Caco-2 (cell line): ENCODE measurements around the gene MRPL41. TPM values are rescaled to one million over a fixed set of nuclear protein-coding genes. Genes with fewer than 3 reads are reported as not detected.

Source experiments
- Bru-seq: library from RNA; stranded (reverse); fragments of 400-500 nt; gene quantifications from one replicate; lab custom pipeline; 2021; lab: Mats Ljungman, UMichigan
- BruChase-seq, 2 experiments: library from RNA; stranded (reverse); fragments of 400-500 nt; gene quantifications; one replicate each; lab custom pipeline; 2021; lab: Mats Ljungman, UMichigan
- BruUV-seq: library from RNA; stranded (reverse); fragments of 400-500 nt; replicated peaks from 2 replicates; lab custom pipeline; 2021; lab: Mats Ljungman, UMichigan
- CTCF ChIA-PET: fragments of 300-600 bp; sonication (Branson Sonifier 250); formaldehyde crosslinking; loops from one replicate; lab custom pipeline; 2022; ENCODE audit warnings: antibody characterized with exemption; lab: Charles Lee
- POLR2A ChIA-PET: fragments of 300-600 bp; sonication (Branson Sonifier 250); formaldehyde crosslinking; loops from one replicate; lab custom pipeline; 2022; ENCODE audit warnings: antibody characterized with exemption; lab: Charles Lee
- DNase-seq, 2 experiments: peaks; one replicate each; pipeline versions ENCODE4 v3.0.0 to v3.0.0-alpha.2; 2020 to 2022
- H3K27me3 ChIP-seq: replicated peaks from 2 replicates; pipeline ENCODE4 v1.6.0; 2011; ENCODE audit warnings: low read length; ENCODE audit not compliant: control insufficient read depth, insufficient read depth
- H3K36me3 ChIP-seq: 2 replicates; pipeline ENCODE4 v1.5.1; 2011; ENCODE audit warnings: low read length; ENCODE audit not compliant: control insufficient read depth, insufficient read depth
- H3K4me1 ChIP-seq: fragments of 250-450 bp; sonication (Bioruptor Pico); 2 replicates; pipeline ENCODE4 v1.5.1; 2020; ENCODE audit warnings: mild to moderate bottlenecking
- H3K4me3 ChIP-seq: 2 replicates; pipeline ENCODE4 v1.5.1; 2011; ENCODE audit warnings: low read depth, mild to moderate bottlenecking, control low read depth, low read length
- H3K9me3 ChIP-seq: fragments of 250-450 bp; sonication (Bioruptor Pico); 2 replicates; pipeline ENCODE4 v1.5.1; 2020; ENCODE audit warnings: mild to moderate bottlenecking, moderate library complexity
- H3K27ac Mint-ChIP-seq: one replicate; pipeline ENCODE4 v1.8.0; 2022; ENCODE audit warnings: mixed read lengths; ENCODE audit not compliant: unreplicated experiment
- H3K27me3 Mint-ChIP-seq: one replicate; pipeline ENCODE4 v1.8.0; 2022; ENCODE audit warnings: mixed read lengths; ENCODE audit not compliant: insufficient read depth, unreplicated experiment
- H3K36me3 Mint-ChIP-seq: one replicate; pipeline ENCODE4 v1.8.0; 2022; ENCODE audit warnings: mild to moderate bottlenecking, mixed read lengths; ENCODE audit not compliant: insufficient read depth, unreplicated experiment
- H3K4me1 Mint-ChIP-seq: one replicate; pipeline ENCODE4 v1.8.0; 2022; ENCODE audit warnings: low read depth, mixed read lengths; ENCODE audit not compliant: unreplicated experiment
- H3K4me3 Mint-ChIP-seq: one replicate; pipeline ENCODE4 v1.8.0; 2022; ENCODE audit warnings: mild to moderate bottlenecking, moderate library complexity, mixed read lengths; ENCODE audit not compliant: unreplicated experiment
- H3K9me3 Mint-ChIP-seq: one replicate; pipeline ENCODE4 v1.8.0; 2022; ENCODE audit warnings: mixed read lengths; ENCODE audit not compliant: unreplicated experiment
- CTCF ChIP-seq, 2 experiments: fragments of 200-600 bp in 1 of 2; IDR thresholded peaks; 1 replicate in 1 of 2; 2 replicates in 1 of 2; pipeline versions ENCODE4 v1.5.1 to v1.8.0; 2011 to 2022; ENCODE audit warnings: antibody characterized with exemption in 1 of 2, control low read depth in 1 of 2, inconsistent platforms in 1 of 2, low read depth in 1 of 2, low read length in 1 of 2, mild to moderate bottlenecking in 1 of 2, moderate library complexity in 1 of 2; ENCODE audit not compliant: insufficient read depth in 1 of 2, severe bottlenecking in 1 of 2, unreplicated experiment in 1 of 2
- intact Hi-C: fragments of 100-400 bp; cut with micrococcal nuclease; formaldehyde crosslinking; loops from one replicate; pipeline ENCODE4 v1.10.0; 2022; ENCODE audit not compliant: unreplicated experiment
- long read RNA-seq: library from polyadenylated mRNA; stranded (forward); transcript quantifications from one replicate; pipeline ENCODE4 v2.0.0, GENCODE V29; 2022
- total RNA-seq: library from RNA; stranded (reverse); gene quantifications from 2 replicates; pipeline ENCODE4 v1.2.3, GENCODE V29; 2022

The MRPL41 gene
- total RNA-seq (44.2 and 48.6 TPM in 2 replicates), Bru-seq, nascent RNA (percentile 78 among the genes with signal in this experiment), BruChase-seq, experiment 1, labeled RNA remaining after a 2-hour chase (percentile 88 among the genes with signal in this experiment), BruChase-seq, experiment 2, labeled RNA remaining after a 6-hour chase (percentile 95 among the genes with signal in this experiment)
- long read RNA-seq, transcript MRPL41-201 (2 exons, 1,262 nt): major isoform, 154 of 157 reads
- long read RNA-seq, partial matches to known transcripts: 3 of 157 reads
- long read RNA-seq, other reads (novel, unspliced or antisense): 0 of 157 reads

GRCh38 chr9:137551264-137552021 lies at the start of gene MRPL41:
Gene MRPL41 (plus strand): TSS chr9:137551879. CDS start chr9:137552082, 203 bp downstream.
- peaks cover under 1% of the 10 kb centered on the region for H3K9me3 Mint-ChIP-seq
- Histone ChIP-seq H3K9me3 (no peaks in the 10 kb centered on the region), H3K36me3 (no peaks in the 10 kb centered on the region; the same call in 1 of the 2 replicates), H3K27me3 (no peaks in the 10 kb centered on the region), H3K4me1 (peaks cover 5% of the 10 kb centered on the region; the same call in 1 of the 2 replicates), H3K4me3 (peak within 1 kb of the TSS; percentile 81)
- no TSS peak for BruUV-seq
- ChIA-PET CTCF (interaction anchor here (0.5 to 3.4 kb wide), 8 partner anchors 17 to 396 kb away, joined by 3 to 33 read pairs (median 6); partner anchors contain the start of genes DPH7, ENTPD8, EXD3 and NRARP), POLR2A (interaction anchor here (0.6 to 1.5 kb wide), 9 partner anchors 16 to 1228 kb away, joined by 3 to 8 read pairs (median 4); partner anchors contain the start of gene TUBB4B)
- peak within 1 kb of the TSS; percentile 66 for H3K27ac Mint-ChIP-seq
- peaks cover 16% of the 10 kb centered on the region for H3K4me1 Mint-ChIP-seq
- H3K27me3 Mint-ChIP-seq: no peaks in the 10 kb centered on the region
- intact Hi-C loops: loop anchor here (1.0 to 5.0 kb wide), 2 partner anchors 16 to 56 kb away; partner anchors contain the start of gene ARRDC1
- DNase-seq: peak; percentile 90 to 93
- TF ChIP-seq CTCF (IDR thresholded peaks at IDR 0.05; ENCODE audit: insufficient read depth in 1 of 2, low read depth in 1 of 2, low read length in 1 of 2, severe bottlenecking in 1 of 2, unreplicated experiment in 1 of 2): peak; percentile 49 to 84
- H3K36me3 Mint-ChIP-seq: peaks cover 60% of the 10 kb centered on the region
- peak within 1 kb of the TSS; percentile 81 for H3K4me3 Mint-ChIP-seq

- no TSS peak for BruUV-seq
- peaks cover 13% of the 10 kb centered on the region for H3K4me1 Mint-ChIP-seq
- peak overlapping the region; percentile 92 for H3K27ac Mint-ChIP-seq
- peaks cover 11% of the 10 kb centered on the region for H3K27me3 Mint-ChIP-seq
- Histone ChIP-seq H3K4me1 (no peaks in the 10 kb centered on the region), H3K36me3 (no peaks in the 10 kb centered on the region), H3K27me3 (no peaks in the 10 kb centered on the region), H3K9me3 (0 out of 2 replicates have a peak, but pooled peaks cover 3% of the 10 kb centered on the region), H3K4me3 (no peak overlapping the region)
- no peak for TF ChIP-seq CTCF (IDR thresholded peaks at IDR 0.05; ENCODE audit: insufficient read depth in 1 of 2, low read depth in 1 of 2, low read length in 1 of 2, severe bottlenecking in 1 of 2, unreplicated experiment in 1 of 2)
- H3K9me3 Mint-ChIP-seq: peaks cover 22% of the 10 kb centered on the region
- intact Hi-C loops: no loop called here
- peak; percentile 52 to 62 for DNase-seq
- CTCF ChIA-PET: no interaction called here
- POLR2A ChIA-PET: no interaction called here
- peaks cover 40% of the 10 kb centered on the region for H3K36me3 Mint-ChIP-seq
- peak overlapping the region; percentile 71 for H3K4me3 Mint-ChIP-seq
These were observed 49.4 kb upstream of the MRPL41 start for GRCh38 chr9:137502008-137502911.
